ENCODE data around the gene PPP1R14C. TPM values are rescaled to one million over a fixed set of nuclear protein-coding genes. Genes with fewer than 3 reads are reported as not detected.
"Not testable (repeated sequence)": the region's sequence is repeated elsewhere in the genome, so short reads cannot be mapped to it uniquely, and the experiment has no call there.

Gene PPP1R14C
- polyA plus RNA-seq, 1 donor: 2.9 TPM

DNA sequence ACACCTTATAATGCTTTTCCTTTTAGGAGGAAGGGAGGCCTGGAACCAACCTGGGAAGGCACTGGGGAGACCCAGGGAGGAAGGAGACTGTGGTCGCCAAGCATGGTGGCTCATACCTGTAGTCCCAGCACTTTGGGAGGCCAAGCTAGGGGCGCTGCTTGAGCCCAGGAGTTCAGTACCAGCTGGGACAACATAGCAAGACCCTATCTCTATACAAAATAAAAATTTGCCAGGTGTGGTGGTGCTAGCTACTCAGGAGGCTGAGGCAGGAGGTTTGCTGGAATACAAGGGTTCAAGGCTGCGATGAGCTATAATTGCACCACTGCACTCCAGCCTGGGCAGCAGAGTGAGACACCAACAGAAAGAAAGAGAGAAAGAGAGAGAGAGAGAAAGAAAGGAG, 36.2 kb downstream of the PPP1R14C start:
- no peak overlapping the region for H3K4me3 ChIP-seq (ENCODE audit: low read length)
- H3K9me3 ChIP-seq (ENCODE audit: control insufficient read depth, low read depth, low read length): no peaks in the 10 kb centered on the region
- H3K4me1 ChIP-seq (ENCODE audit: control insufficient read depth, insufficient read depth, low read length): peaks cover 32% of the 10 kb centered on the region
- no peaks in the 10 kb centered on the region for H3K36me3 ChIP-seq (ENCODE audit: control insufficient read depth, insufficient read depth, low read length)
- WGBS (ENCODE audit: insufficient coverage, low lambda C conversion rate): no CpG with 5 or more reads among the region's 3 CpGs
- H3K27me3 ChIP-seq (ENCODE audit: control insufficient read depth, insufficient read depth, low read length): no peaks in the 10 kb centered on the region
- H3K27ac ChIP-seq (ENCODE audit: low read length): no peak overlapping the region
- no peak for DNase-seq

GRCh38 chr6:150179907-150180424, 37.1 kb downstream of the PPP1R14C start:
- H3K27me3 ChIP-seq (ENCODE audit: control insufficient read depth, insufficient read depth, low read length); H3K9me3 ChIP-seq (ENCODE audit: control insufficient read depth, low read depth, low read length); DNase-seq; H3K4me3 ChIP-seq (ENCODE audit: low read length); H3K27ac ChIP-seq (ENCODE audit: low read length); H3K36me3 ChIP-seq (ENCODE audit: control insufficient read depth, insufficient read depth, low read length): not testable (repeated sequence)
- WGBS (ENCODE audit: insufficient coverage, low lambda C conversion rate): no CpG with 5 or more reads among the region's 7 CpGs
- peaks cover 35% of the 10 kb centered on the region for H3K4me1 ChIP-seq (ENCODE audit: control insufficient read depth, insufficient read depth, low read length)

DNA sequence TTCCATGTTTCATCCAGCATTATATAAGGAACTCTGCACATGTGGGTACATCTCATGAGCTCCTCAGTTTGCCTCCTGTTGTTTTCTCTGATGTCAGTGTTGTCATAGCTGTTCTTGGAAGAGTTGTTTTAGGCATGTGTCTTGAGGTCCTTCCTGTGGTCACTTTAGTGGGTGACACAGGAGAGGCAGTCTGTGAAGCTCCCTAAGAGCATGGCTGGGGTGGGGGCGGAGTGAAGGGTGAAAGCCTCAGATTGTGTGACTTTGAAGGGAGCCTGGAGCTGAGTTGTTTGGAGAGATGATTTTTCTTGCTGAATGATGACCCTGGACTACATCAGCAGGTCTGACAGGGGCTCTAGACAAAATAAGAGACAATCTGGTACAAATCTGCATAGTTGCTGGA, 37.7 kb downstream of the PPP1R14C start:
- no peaks in the 10 kb centered on the region for H3K27me3 ChIP-seq (ENCODE audit: control insufficient read depth, insufficient read depth, low read length)
- no peak overlapping the region for H3K27ac ChIP-seq (ENCODE audit: low read length)
- H3K4me3 ChIP-seq (ENCODE audit: low read length): no peak overlapping the region
- DNase-seq: no peak
- H3K36me3 ChIP-seq (ENCODE audit: control insufficient read depth, insufficient read depth, low read length): no peaks in the 10 kb centered on the region
- H3K4me1 ChIP-seq (ENCODE audit: control insufficient read depth, insufficient read depth, low read length): peaks cover 31% of the 10 kb centered on the region
- no CpG with 5 or more reads among the region's 1 CpG for WGBS (ENCODE audit: insufficient coverage, low lambda C conversion rate)
- no peaks in the 10 kb centered on the region for H3K9me3 ChIP-seq (ENCODE audit: control insufficient read depth, low read depth, low read length)

DNA sequence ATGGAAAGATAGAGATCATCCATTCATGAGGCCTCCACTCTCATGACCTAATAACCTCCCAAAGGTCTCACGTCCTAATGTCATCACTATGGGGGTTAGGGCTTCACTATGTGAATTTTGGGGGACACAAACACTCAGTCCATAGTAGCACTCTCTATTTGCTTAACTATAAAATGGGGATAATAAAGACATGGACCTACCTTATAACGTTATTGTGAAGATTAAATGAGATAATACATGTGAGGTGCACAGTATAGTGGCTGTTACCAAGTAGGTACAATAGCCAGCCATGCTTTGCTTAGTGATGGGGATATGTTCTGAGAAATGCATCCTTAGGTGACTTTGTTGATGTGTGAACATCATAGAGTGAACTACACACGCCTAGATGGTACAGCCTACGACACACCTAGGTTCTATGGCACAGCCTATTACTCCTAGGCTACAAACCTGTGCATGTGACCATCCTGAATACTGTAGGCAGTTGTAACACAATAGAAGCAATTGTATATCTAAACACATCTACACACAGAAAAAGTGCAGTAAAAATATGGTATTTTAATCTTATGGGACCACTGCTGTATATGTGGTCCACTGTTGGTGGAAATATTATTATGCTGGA, 39.7 kb downstream of the PPP1R14C start:
- Histone ChIP-seq H3K27me3 (ENCODE audit: control insufficient read depth, insufficient read depth, low read length) (no peaks in the 10 kb centered on the region), H3K27ac (ENCODE audit: low read length) (no peak overlapping the region), H3K36me3 (ENCODE audit: control insufficient read depth, insufficient read depth, low read length) (no peaks in the 10 kb centered on the region), H3K9me3 (ENCODE audit: control insufficient read depth, low read depth, low read length) (no peaks in the 10 kb centered on the region), H3K4me3 (ENCODE audit: low read length) (no peak overlapping the region), H3K4me1 (ENCODE audit: control insufficient read depth, insufficient read depth, low read length) (peaks cover 11% of the 10 kb centered on the region)
- WGBS (ENCODE audit: insufficient coverage, low lambda C conversion rate): no CpG with 5 or more reads among the region's 4 CpGs
- no peak for DNase-seq

DNA sequence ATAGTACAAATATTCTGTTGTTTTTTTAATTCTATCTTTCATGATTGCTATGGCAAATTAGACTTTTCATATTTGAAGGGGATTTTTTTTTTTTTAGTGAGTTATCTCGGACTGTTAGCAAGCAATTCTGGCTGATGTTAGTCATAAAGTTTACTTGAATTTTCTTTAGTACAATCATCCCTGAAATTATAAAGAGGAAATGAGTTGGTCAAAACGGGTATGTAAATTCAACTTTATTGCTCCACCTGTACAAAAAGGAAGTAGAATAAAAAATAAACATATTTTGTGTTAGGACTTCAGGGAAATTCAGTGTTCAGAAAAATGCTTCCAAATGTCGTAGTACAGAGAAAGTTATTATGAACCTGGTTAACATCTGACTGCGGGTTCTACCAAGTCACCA, 40.3 kb downstream of the PPP1R14C start:
- Histone ChIP-seq H3K4me3 (ENCODE audit: low read length) (no peak overlapping the region), H3K36me3 (ENCODE audit: control insufficient read depth, insufficient read depth, low read length) (no peaks in the 10 kb centered on the region), H3K4me1 (ENCODE audit: control insufficient read depth, insufficient read depth, low read length) (peaks cover 7% of the 10 kb centered on the region), H3K27ac (ENCODE audit: low read length) (no peak overlapping the region), H3K9me3 (ENCODE audit: control insufficient read depth, low read depth, low read length) (no peaks in the 10 kb centered on the region), H3K27me3 (ENCODE audit: control insufficient read depth, insufficient read depth, low read length) (no peaks in the 10 kb centered on the region)
- no peak for DNase-seq
- WGBS (ENCODE audit: insufficient coverage, low lambda C conversion rate): 65% methylated on average over 3 of the region's 4 CpGs

- 80% methylated on average over 2 of the region's 6 CpGs for whole genome bisulfite sequencing (ENCODE audit: insufficient coverage, low lambda C conversion rate)
- Histone ChIP-seq H3K36me3 (ENCODE audit: control insufficient read depth, insufficient read depth, low read length) (no peaks in the 10 kb centered on the region), H3K4me3 (ENCODE audit: low read length) (no peak overlapping the region), H3K4me1 (ENCODE audit: control insufficient read depth, insufficient read depth, low read length) (peaks cover 4% of the 10 kb centered on the region), H3K27ac (ENCODE audit: low read length) (no peak overlapping the region), H3K9me3 (ENCODE audit: control insufficient read depth, low read depth, low read length) (no peaks in the 10 kb centered on the region), H3K27me3 (ENCODE audit: control insufficient read depth, insufficient read depth, low read length) (no peaks in the 10 kb centered on the region)
- DNase-seq: no peak
These were observed 41.1 kb downstream of the PPP1R14C start for GRCh38 chr6:150183966-150184365.

DNA sequence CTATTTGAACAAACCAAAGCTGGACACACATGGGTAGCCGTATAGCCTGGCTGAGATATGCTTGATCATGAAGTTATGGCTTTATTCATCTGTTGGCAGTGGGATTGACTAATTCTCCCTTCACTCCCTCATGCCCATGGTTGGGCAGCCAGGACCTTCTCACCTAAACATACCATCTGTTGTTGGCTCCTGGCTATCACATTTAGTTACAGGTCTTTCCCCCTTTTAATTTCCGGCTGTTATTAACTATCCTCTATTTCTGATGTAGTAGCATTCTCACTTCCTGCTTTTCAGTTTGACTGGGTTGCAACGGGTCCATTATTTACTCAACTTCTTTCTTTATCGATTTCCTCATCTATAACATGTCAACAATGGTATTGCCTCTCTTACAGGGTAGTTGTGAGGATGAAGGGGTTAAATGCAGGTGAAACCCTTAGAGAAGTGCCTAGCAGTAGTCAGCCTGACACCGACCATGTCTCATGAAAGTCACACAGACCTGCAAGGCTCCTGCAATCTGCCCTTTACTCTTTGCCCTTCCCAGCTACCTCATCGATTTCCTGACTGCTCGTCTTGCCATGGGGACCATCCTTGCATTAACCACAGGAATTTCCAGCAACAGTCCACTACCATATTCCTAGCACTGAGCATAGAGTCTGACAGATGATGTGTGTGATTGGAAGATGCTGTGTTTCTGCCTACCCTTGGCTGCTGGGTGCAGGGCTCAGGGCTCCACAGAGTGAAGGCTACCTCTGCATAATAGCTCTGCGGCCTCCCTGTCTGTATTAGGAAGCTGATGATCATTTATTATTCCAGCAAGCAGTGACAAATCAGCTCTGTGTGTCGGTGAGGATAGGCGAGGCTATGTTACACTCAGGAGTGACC, 42.2 kb downstream of the PPP1R14C start:
- WGBS (ENCODE audit: insufficient coverage, low lambda C conversion rate): 55% methylated on average over 2 of the region's 10 CpGs
- Histone ChIP-seq H3K4me1 (ENCODE audit: control insufficient read depth, insufficient read depth, low read length) (peaks cover 8% of the 10 kb centered on the region), H3K9me3 (ENCODE audit: control insufficient read depth, low read depth, low read length) (no peaks in the 10 kb centered on the region), H3K36me3 (ENCODE audit: control insufficient read depth, insufficient read depth, low read length) (no peaks in the 10 kb centered on the region), H3K27ac (ENCODE audit: low read length) (no peak overlapping the region), H3K27me3 (ENCODE audit: control insufficient read depth, insufficient read depth, low read length) (no peaks in the 10 kb centered on the region), H3K4me3 (ENCODE audit: low read length) (no peak overlapping the region)
- peak in 1 of 2 donors; percentile 69 for DNase-seq

DNA sequence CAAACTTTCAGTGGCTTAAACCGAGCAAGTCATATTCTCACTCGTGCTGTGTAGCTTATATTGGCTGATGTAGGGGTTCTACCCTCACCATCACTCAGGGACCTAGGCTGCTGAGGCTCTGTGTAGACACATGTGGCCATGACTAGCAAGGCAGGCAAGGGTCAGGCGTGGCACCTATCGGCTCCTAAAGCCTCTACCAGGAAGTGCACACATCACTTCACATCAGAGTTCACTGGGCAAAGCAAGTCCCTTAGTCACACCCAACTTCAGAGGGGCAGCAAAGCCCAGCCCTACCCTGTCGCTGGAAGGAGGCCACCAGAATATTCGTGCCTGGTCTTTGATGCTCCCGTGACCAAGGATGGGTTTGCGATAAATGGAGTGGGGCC, 42.9 kb downstream of the PPP1R14C start:
- no peak overlapping the region for H3K4me3 ChIP-seq (ENCODE audit: low read length)
- H3K9me3 ChIP-seq (ENCODE audit: control insufficient read depth, low read depth, low read length): no peaks in the 10 kb centered on the region
- H3K27ac ChIP-seq (ENCODE audit: low read length): no peak overlapping the region
- H3K36me3 ChIP-seq (ENCODE audit: control insufficient read depth, insufficient read depth, low read length): no peaks in the 10 kb centered on the region
- peak in 1 of 2 donors; percentile 45 for DNase-seq
- H3K27me3 ChIP-seq (ENCODE audit: control insufficient read depth, insufficient read depth, low read length): no peaks in the 10 kb centered on the region
- H3K4me1 ChIP-seq (ENCODE audit: control insufficient read depth, insufficient read depth, low read length): peaks cover 8% of the 10 kb centered on the region
- no CpG with 5 or more reads among the region's 8 CpGs for WGBS (ENCODE audit: insufficient coverage, low lambda C conversion rate)

- Histone ChIP-seq H3K27me3 (ENCODE audit: control insufficient read depth, insufficient read depth, low read length) (no peaks in the 10 kb centered on the region), H3K9me3 (ENCODE audit: control insufficient read depth, low read depth, low read length) (no peaks in the 10 kb centered on the region), H3K36me3 (ENCODE audit: control insufficient read depth, insufficient read depth, low read length) (no peaks in the 10 kb centered on the region), H3K4me1 (ENCODE audit: control insufficient read depth, insufficient read depth, low read length) (peaks cover 8% of the 10 kb centered on the region), H3K4me3 (ENCODE audit: low read length) (no peak overlapping the region), H3K27ac (ENCODE audit: low read length) (no peak overlapping the region)
- DNase-seq: no peak
- WGBS (ENCODE audit: insufficient coverage, low lambda C conversion rate): no CpG with 5 or more reads among the region's 9 CpGs
These were observed 43.5 kb downstream of the PPP1R14C start for GRCh38 chr6:150186129-150186898.

DNA sequence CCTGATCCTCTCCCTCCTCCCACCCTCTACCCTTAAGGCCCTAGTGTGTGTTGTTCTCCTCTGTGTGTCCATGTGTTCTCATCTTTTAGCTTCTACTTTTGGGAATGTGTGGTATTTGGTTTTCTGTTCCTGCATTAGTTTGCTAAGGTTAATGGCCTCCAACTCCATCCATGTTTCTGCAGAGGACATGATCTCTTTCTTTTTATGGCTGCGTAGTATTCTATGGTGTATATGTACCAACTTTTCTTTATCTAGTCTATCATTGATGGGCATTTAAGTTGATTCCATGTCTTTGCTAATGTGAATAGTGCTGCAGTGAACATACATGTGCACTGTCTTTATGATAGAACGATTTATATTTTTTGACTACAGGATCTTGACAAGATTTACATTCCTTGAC, 44.6 kb downstream of the PPP1R14C start:
- not testable (repeated sequence) for H3K27me3 ChIP-seq (ENCODE audit: control insufficient read depth, insufficient read depth, low read length); H3K27ac ChIP-seq (ENCODE audit: low read length); H3K9me3 ChIP-seq (ENCODE audit: control insufficient read depth, low read depth, low read length); H3K4me3 ChIP-seq (ENCODE audit: low read length); H3K36me3 ChIP-seq (ENCODE audit: control insufficient read depth, insufficient read depth, low read length); H3K4me1 ChIP-seq (ENCODE audit: control insufficient read depth, insufficient read depth, low read length); DNase-seq
- WGBS (ENCODE audit: insufficient coverage, low lambda C conversion rate): no CpG with 5 or more reads among the region's 2 CpGs
